NCI-H2196 treated with DMSO at 0.1 percent for 48 hours (cell line): ENCODE data around the gene RAB40C.

ENCODE experiments used
- DNase-seq: peaks from one replicate; lab custom pipeline; 2025; ENCODE audit not compliant: unreplicated experiment; lab: John Stamatoyannopoulos, UW

RAB40C gene

GRCh38 chr16:574021-574760, 15.7 kb upstream of the RAB40C start:
- DNase-seq, result no peak

- DNase-seq, result no peak
Observed at GRCh38 chr16:575354-576196, 14.3 kb upstream of the RAB40C start.

GRCh38 chr16:576197-576822, 13.6 kb upstream of the RAB40C start:
- DNase-seq, result no peak

GRCh38 chr16:576823-577201, 13.1 kb upstream of the RAB40C start:
- no peak for DNase-seq

GRCh38 chr16:577796-578195, 12.1 kb upstream of the RAB40C start:
- no peak for DNase-seq

DNA sequence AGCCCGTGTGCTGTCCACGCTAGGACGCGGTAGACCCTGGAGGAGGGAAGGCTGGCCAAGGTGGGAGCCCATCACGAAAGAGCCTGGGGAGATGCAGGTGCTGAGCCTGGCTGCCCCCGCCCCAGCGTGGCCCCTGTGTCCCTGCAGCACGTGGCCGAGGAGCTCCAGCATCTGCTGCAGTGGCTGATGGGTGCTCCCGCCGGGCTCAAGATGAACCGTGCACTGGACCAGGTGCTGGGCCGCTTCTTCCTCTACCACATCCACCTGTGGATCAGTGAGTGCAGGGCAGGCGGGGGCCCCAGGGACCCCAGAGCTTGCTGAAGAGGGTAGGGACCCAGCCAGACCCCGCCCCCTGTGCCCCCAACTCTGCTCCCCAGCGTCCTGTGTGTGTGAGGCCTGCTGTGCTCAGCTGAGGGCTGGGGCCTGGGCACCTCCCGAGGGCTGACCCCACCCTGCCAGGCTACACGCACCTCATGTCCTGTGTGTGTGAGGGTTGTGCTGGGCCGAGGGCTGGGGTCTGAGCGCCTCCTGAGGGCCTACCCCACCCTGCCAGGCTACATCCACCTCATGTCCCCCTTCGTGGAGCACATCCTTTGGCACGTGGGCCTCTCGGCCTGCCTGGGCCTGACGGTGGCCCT, 11.5 kb upstream of the RAB40C start:
- DNase-seq, result no peak

- no peak for DNase-seq
Observed at GRCh38 chr16:578870-579405, 10.9 kb upstream of the RAB40C start.

DNA sequence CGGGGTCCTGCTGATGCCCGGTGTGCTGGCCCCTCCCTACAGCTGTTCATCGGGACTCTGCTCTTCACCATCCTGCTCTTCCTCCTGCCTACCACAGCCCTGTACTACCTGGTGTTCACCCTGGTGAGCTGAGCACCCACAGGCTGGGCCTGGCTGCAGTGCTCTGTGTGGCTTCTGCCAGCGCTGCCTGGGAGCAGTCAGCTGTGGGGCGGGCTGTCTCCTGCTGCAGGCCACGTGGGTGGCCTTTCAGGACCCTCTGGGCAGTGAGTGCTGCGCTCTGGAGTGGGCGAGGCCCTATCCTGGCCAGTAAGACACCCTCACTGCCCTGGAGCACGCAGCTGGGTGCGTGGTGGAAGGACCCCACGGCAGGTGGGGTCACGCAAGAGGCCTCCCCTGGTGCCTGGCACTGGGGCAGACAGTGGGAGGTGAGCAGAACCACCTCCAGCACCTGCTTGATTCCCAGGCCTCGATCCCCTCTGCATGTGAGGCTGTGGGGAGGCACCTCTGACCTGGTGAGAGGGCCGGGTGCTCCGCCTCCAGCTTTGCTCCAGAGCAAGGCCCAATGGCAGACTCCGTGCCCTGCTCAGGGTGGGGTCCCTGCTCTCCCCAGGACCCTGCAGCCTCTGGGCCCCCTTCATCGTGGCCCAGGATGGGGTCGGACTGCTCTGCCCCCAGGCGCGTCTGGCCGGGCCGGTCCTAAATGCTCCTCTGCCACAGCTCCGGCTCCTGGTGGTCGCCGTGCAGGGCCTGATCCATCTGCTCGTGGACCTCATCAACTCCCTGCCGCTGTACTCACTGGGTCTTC, 9.5 kb upstream of the RAB40C start:
- DNase-seq, result no peak

- no peak for DNase-seq
Observed at GRCh38 chr16:580946-581498, 8.8 kb upstream of the RAB40C start.

- no peak for DNase-seq
Observed at GRCh38 chr16:582218-582613, 7.7 kb upstream of the RAB40C start.

GRCh38 chr16:582614-583331, 7.1 kb upstream of the RAB40C start:
- DNase-seq, result no peak

DNA sequence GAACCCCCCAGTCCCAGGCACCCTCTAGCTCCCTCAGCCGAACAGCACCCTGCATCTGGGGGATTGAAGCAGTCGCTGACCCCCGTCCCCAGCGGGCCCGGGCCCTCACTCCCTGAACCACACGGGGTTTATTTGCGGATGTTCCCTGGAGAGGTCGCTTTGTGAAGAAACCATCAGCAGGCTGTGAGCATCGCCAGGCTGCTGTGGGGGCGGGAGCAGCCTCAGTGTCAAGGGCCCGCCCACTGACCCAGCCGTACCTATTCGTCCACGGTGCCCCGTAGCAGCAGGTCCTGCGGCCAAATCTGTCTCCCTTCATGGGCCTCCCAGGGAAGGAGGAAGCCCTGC, 6.4 kb upstream of the RAB40C start:
- no peak for DNase-seq

GRCh38 chr16:583815-584591, 5.9 kb upstream of the RAB40C start:
- no peak for DNase-seq

- no peak for DNase-seq
Observed at GRCh38 chr16:585351-585750, 4.5 kb upstream of the RAB40C start.

DNA sequence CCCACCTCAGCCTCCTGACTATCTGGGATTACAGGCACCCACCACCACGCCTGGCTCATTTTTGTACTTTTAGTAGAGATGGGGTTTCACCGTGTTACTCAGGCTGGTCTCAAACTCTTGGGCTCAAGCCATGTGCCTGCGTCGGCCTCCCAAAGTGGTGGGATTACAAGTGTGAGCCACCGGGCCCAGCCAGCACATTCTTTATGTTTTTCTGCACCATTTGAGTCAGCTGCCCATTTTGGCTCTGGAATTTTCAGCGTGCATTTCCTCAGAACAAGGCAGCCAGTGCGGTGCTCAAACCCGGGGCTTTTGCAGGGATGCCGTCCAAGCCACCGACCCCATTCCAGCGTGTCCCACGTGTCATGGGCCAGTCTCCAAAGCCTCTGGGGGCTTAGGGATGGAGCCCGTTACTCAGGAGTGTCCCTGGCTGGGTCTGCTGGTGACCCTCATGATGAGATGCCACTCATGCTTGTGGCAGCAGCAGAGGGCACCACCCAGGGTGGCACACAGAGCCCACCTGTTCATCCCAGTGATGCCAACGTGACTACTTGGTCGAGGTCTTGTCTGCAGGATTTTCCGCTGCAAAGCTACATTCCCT, 3.7 kb upstream of the RAB40C start:
- DNase-seq, result no peak

DNA sequence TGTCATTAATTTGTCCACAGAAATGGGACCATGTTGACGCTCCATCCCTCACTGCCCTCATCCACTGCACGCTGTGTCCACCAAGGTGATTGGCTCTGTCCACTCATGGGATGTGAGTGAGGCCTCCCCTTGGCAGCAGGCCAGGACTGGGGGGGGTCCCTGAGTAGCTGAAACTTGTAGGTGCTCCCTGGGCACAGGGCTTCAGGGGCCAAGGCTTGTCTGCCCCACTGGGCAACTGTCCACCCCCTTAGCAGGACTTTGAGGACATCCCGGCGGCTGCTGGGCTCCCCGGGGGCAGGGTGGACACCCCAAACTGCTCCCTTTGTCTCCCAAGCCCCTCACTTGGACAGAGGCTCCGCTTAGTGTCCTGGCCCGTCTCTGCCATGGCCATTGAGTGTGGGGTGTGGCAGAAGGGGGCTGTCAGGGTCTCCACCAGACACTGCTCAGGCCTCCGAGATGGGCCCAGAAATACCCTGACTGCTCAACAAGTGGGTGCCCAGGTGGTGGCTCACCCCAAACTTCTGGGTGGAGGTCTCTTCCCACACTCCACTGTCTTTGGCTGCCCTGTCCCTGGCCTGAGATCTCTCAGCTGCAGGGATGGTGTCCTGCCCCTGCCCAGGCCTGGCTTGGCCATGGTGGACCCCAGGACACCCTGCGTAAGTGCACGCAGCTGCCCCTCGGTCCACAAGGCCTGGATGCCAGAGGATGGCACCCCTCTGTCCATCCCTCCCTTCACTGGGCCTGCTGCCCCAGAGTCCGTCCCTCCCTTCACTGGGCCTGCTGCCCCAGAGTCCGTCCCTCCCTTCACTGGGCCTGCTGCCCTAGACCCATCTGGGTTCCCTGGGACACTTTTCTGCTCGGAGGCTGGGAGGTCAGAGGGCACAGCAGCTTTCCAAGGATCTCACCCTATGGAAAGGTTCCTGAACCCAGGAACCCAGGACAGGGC, 2.9 kb upstream of the RAB40C start:
- DNase-seq, result no peak

- DNase-seq, result no peak
Observed at GRCh38 chr16:588639-588888, 1.3 kb upstream of the RAB40C start.
